PFSK-1 (cell line): ENCODE data around the gene HOXA5.

Source experiments
- POLR2AphosphoS5 ChIP-seq: IDR thresholded peaks from 2 replicates; pipeline ENCODE4 v1.6.1; 2012; ENCODE audit warnings: low read depth, mild to moderate bottlenecking, control low read depth, low read length, moderate library complexity
- SIN3A ChIP-seq: IDR thresholded peaks from 2 replicates; pipeline ENCODE4 v1.6.1; 2012; ENCODE audit warnings: mild to moderate bottlenecking, low read length, moderate library complexity, borderline replicate concordance; ENCODE audit not compliant: insufficient read depth

DNA sequence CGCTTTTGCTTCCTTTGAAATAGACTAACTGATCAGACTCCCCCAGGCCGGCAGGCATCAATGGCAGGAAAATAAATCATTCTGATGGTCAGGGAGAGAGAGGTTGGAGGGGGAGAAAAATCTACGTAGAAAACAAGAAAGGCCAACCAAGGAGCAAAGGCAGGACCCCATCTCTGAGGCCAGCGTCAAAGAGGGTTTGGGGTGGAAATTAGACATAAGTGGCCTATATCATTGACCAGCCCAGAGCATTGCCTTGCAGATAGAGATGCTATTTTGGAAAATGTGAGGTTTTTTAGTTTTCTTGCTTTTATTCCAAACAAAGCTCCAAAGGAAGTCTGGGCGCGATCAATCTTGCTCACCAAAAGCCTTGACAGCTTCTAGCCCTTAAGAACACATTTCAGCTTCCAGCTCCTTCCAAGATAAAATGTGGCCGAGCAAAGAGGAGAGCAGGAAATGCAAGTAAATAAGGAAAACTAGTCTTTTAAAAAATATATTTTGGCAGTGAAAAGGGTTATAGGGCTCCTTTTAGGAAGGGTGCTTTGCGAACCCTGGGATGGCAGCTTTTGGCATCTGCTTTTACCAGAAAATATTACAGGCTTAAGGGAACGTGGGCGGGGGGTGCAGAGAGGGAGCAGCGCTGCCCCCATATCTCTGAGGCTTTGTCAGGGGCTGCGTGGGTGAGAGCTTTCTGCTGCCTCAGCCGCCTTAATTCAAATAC is 39.0 kb downstream of the HOXA5 start:
- no peak for TF ChIP-seq POLR2AphosphoS5
- no peak for TF ChIP-seq SIN3A
